Measurements from ENCODE around the gene CDC42EP1.
A peak's percentile ranks its signal among the peaks of the same experiment; 100 is the strongest.

The CDC42EP1 gene

DNA sequence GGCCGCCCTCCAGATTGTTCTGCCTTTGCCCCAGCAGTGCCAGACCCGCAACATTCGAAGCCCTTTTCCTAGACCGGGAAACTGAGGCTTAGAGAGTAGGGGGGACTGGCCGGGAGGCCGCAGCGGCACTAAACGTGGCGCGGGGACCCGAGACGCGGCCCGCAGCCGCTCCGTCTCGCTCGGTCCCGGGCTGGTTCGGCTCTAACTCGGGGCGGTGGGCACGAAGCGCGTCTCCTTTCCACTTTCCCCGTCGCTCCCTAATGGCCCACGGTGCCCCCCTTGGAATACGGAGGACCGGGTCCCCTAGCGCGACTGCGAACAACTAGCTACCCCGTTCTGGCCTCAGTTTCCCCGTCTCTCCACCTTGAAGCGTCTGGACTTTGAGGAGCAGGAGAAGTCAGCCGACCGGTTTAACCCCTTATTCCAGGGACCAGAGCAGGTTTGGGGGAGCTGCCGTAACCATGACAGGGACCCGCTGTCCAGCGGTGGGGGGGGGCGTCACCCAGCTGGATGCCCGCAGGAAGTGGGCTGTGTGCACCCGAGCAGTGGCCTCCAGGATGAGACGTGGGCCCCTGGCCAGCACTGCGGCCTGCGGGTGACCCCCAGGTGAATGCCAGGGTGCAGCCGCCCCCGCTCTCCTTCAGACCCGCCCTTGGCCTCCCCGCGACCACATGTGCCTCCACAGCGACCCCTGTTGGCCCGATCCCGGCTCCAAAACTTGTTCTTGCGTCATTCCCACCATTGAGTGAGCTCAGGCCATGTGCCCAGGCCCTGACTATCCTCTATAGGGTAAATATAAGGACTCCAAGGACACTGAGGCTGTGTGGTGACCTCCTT is 1.1 kb downstream of the CDC42EP1 start:
- peak; percentile 74 to 75 for DNase-seq

DNA sequence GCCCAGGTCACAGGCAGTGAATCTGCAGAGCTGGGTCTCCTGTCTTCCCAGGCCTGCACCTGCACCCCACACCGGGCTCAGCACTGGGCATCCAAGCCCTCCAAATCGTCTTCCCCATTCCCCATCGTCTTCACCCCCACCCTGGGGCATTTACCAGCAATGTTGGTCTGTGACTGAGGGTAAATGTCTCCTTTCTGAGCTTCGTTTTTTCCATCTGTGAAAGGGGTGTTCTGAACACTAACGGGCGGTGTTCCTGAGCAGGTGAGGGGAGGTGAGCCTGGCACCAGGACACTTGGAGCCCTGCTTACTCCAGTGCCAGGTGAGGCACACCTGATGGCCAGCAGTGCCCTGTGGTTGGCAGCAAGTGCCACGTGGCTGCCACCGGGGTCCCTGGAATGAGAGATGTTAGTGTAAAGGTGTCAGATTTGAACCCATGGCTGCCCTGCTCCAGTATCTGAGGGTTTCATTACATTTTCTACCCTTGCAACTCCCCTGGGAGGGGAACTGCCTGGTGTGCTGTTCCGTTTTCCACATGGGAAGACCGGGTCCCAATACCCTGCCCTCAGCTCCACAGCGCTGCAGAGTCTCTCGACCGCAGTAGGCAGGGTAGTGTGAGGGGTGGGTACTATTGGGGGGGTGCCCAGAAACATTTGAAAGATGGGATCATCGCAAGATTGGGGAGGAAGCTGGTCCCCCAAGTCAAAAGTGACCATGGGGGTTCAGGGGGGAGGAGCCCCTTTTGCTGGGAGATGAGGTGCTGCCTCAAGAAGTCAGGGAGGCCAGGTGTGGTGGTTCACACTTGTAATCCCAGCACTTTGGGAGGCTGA is 2.0 kb downstream of the CDC42EP1 start:
- no peak for DNase-seq

GRCh38 chr22:37563153-37564081 is 3.1 kb downstream of the CDC42EP1 start:
- DNase-seq = no peak

GRCh38 chr22:37564111-37564711 is 3.9 kb downstream of the CDC42EP1 start:
- no peak for DNase-seq

GRCh38 chr22:37565830-37566229 is 5.5 kb downstream of the CDC42EP1 start:
- DNase-seq = no peak

- DNase-seq = peak; percentile 48 to 60
These were observed 6.1 kb downstream of the CDC42EP1 start for GRCh38 chr22:37566329-37566837.

DNA sequence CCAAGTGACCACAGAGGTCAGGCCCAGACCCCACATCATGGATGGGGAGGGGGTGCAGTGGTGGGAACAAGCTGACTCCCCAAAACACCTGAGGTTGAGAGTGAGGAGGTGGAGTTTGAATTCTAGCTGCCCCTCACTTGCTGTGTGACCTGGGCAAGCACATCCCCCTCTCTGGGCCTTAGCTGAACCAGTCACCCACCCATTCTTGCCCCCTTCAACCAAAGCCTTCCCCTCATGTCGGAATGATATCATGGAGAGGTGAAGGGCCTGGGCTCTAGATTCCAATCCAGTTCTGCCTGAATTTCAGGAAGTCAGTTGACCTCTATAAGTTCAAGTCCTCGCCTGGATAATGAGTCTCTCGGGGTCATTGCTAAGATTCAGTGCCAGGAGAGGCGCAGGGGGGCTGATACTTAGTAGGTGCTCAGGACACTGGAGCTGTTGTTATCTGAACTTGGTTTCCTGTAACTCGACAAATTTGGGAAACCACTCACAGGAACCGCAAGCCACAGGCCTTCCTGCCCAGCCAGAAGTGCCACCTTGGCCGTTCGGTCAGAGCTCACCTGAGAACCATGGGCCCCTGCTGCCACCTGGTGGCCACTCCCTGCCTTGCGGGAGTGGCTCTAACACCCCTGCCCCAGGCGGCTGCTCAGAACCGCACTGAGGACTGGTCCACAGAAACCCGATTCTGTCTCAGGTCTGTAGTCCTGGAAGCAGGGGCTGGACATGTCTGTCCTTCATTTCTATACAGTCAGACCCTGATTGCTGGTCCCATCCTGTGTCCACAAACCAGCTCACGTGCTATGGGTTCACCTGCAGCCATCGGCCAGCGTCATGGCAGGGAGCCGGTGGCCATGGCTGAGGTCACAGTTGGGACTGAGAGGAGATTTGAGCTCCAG is 6.9 kb downstream of the CDC42EP1 start:
- DNase-seq = peak; percentile 90 to 92

DNA sequence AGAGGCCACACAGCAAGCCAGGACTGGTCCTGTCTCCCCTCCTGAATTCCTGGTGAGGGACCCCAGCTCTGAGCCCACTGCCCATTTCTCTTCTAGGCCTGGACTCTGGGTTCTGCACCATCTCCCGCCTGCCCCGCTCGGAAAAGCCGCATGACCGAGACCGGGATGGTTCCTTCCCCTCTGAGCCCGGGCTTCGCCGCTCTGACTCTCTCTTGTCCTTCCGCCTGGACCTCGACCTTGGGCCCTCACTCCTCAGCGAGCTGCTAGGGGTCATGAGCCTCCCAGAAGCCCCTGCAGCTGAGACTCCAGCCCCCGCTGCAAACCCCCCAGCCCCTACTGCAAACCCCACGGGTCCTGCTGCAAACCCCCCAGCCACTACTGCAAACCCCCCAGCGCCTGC is 7.7 kb downstream of the CDC42EP1 start:
- no peak for DNase-seq

DNA sequence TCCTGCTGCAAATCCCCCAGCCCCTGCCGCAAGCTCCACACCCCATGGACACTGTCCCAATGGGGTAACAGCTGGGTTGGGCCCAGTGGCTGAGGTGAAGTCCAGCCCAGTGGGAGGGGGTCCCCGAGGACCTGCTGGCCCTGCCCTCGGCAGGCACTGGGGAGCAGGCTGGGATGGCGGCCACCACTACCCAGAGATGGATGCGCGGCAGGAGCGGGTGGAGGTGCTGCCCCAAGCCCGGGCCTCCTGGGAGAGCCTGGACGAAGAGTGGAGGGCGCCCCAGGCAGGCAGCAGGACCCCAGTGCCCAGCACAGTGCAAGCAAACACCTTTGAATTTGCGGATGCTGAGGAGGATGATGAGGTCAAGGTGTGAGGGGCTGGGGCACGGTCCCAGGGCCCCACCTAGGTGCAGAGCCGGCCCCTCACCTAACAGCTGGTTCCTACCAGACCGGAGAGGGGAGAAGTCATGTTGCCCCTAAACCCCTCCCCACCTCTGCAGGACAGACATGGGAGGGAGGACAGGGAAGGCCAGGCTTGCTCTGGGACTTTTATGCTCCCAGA is 8.2 kb downstream of the CDC42EP1 start:
- no peak for DNase-seq

DNA sequence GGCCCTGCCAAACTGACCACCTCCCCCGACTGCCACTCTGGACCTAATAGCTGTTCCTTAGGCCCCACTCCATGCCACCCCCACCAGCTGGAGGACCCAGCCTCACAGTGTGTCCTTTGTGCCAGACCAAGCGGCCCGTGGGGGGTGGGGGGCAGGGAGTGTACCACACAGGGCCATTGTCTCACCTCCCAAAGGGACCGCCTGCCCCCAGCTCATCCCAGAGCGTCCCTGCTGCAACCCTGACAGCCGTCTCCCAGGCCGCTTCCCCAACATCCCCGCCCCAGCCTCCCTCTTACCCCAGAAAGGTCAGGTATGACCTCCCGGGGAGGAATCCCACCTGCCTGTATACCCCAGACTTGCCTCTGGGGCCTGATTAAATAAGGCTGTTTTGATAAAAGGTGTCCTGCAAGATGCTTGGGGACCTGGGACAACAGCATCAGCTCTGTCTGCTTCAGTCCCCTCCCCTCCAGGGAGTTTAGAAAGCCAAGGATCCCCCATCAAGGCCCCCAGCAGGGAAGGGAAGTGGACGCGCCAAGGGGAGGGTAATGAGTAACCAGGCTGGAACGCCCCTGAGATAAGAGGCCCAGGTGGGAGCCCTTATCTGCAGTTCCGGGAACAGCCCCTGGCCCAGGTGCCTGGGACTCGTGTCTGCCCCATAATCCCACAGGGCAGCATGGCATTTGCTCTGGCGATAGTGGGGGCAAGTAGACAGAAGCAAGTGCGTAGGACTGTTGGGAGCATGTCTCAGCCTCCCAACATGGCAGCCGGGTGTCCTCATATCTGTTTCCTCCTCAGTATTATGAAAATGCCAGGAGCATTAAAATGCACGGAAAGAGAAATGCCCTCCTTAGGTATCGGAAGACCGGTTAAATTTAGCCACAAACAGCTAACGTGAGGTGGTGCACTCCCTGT is 9.0 kb downstream of the CDC42EP1 start:
- no peak for DNase-seq

GRCh38 chr22:37569921-37570660 is 9.8 kb downstream of the CDC42EP1 start:
- no peak for DNase-seq

DNA sequence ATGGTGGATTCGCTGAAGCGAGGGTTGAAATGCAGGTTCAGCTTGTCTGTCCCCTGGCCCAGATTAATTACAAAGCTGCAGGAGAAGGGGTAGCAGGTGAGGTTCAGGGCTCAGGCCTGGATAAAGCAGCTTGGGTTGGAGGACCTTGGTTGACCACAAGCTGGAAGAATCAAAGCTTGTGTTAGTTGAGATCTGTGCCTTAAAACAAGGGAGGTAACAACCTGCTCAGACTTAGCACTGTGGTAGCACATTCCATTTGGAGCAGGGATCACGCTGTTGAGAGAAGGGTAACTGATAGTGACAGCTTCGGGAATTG is 10.3 kb downstream of the CDC42EP1 start:
- no peak for DNase-seq

GRCh38 chr22:37571258-37571991 is 11.1 kb downstream of the CDC42EP1 start:
- DNase-seq = no peak

GRCh38 chr22:37571992-37572373 is 11.7 kb downstream of the CDC42EP1 start:
- DNase-seq = no peak

GRCh38 chr22:37575490-37576003 is 15.3 kb downstream of the CDC42EP1 start:
- no peak for DNase-seq

GRCh38 chr22:37578002-37578401 is 17.7 kb downstream of the CDC42EP1 start:
- DNase-seq = no peak

DNA sequence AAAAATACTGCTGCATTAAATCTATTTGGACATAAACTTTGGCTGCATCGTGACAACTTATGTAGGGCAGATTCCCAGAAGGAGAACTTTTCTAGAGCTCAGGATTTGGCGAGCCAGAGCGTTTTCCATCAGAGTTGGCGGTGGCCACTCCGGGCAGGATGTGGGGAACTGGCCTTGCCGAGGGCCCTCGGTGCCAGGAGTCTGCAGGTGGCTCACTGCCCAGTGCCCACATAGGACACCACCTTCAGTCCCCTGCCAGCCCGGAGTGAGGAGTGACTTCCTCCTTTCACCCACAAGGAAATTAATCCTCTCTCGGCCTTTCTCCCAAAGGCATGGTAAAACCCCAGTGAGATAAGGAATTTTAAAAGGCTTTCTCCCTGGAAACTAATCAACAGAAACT is 21.2 kb downstream of the CDC42EP1 start:
- no peak for DNase-seq

DNA sequence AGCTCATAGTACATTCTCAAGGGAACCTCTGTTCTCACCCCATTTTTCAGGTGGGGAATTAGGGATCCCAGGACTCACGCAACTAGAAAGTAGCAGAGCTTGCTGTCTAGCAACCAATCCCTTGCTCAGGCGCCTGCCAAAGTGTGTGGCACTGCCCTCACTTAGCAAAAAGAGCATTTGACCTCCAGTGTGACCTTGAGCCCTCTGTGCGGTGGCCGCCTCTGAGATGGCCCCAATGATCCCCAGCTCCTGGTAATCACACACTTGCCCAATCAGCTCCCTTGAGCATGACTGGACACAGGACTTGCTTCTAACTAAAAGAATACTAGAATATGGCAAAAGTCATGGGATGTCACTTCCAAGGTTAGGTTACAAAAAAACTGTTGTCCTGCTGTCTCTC is 22.2 kb downstream of the CDC42EP1 start:
- no peak for DNase-seq
